HepG2 (cell line): Measurements from ENCODE around the gene ST3GAL2. TPM values are rescaled to one million over a fixed set of nuclear protein-coding genes. Genes with fewer than 3 reads are reported as not detected.

ENCODE experiments used
- ATM ChIP-seq: fragments of 450-650 bp; IDR thresholded peaks from 2 replicates; pipeline ENCODE4 v1.7.1; 2017; ENCODE audit warnings: mild to moderate bottlenecking, borderline replicate concordance
- BCL6 ChIP-seq: IDR thresholded peaks from 2 replicates; pipeline ENCODE4 v1.6.1; 2016; ENCODE audit warnings: missing genetic modification reagents, missing compliant biosample characterization
- CAMTA2 ChIP-seq: sonication (generic); formaldehyde crosslinking; IDR thresholded peaks from 2 replicates; pipeline ENCODE4 v1.4.0; 2020; ENCODE audit warnings: mild to moderate bottlenecking, missing genetic modification reagents, borderline replicate concordance
- DNMT1 ChIP-seq: sonication (generic); formaldehyde crosslinking; IDR thresholded peaks from 2 replicates; pipeline ENCODE4 v1.5.1; 2020; ENCODE audit warnings: mild to moderate bottlenecking, missing genetic modification reagents
- FOXA3 ChIP-seq: IDR thresholded peaks from 2 replicates; pipeline ENCODE4 v1.6.1; 2016; ENCODE audit warnings: missing genetic modification reagents, missing compliant biosample characterization
- HDAC1 ChIP-seq: sonication (generic); formaldehyde crosslinking; IDR thresholded peaks from 2 replicates; pipeline ENCODE4 v1.5.1; 2020; ENCODE audit warnings: mild to moderate bottlenecking, missing genetic modification reagents
- MYNN ChIP-seq: sonication (generic); formaldehyde crosslinking; IDR thresholded peaks from 2 replicates; pipeline ENCODE4 v1.4.0; 2020; ENCODE audit warnings: mild to moderate bottlenecking, low read depth, missing genetic modification reagents
- PCBP2 ChIP-seq: fragments of 200-400 bp; formaldehyde crosslinking; optimal IDR thresholded peaks from 2 replicates; pipeline ENCODE3; 2018; ENCODE audit warnings: low read length, low read depth; ENCODE audit not compliant: poor library complexity, severe bottlenecking
- SIN3A ChIP-seq: IDR thresholded peaks from 2 replicates; pipeline ENCODE4 v1.6.1; 2011; ENCODE audit warnings: low read depth, mild to moderate bottlenecking, control low read depth, low read length, borderline replicate concordance
- SPEN ChIP-seq: sonication (generic); formaldehyde crosslinking; IDR thresholded peaks from 2 replicates; pipeline ENCODE4 v1.5.1; 2020; ENCODE audit warnings: low read depth, mild to moderate bottlenecking, missing genetic modification reagents
- SSRP1 ChIP-seq: IDR thresholded peaks from 2 replicates; pipeline ENCODE4 v1.6.1; 2016; ENCODE audit warnings: control low read depth
- ZFAT ChIP-seq: sonication (generic); formaldehyde crosslinking; conservative IDR thresholded peaks from 2 replicates; pipeline ENCODE4 v1.8.1; 2023; ENCODE audit warnings: missing genetic modification reagents, inconsistent platforms
- ZNF264 ChIP-seq: sonication (generic); formaldehyde crosslinking; IDR thresholded peaks from 2 replicates; pipeline ENCODE4 v1.4.0; 2020; ENCODE audit warnings: missing genetic modification reagents
- ZNF484 ChIP-seq: sonication (generic); formaldehyde crosslinking; IDR thresholded peaks from 2 replicates; pipeline ENCODE4 v1.5.1; 2020; ENCODE audit warnings: mild to moderate bottlenecking, low read depth, missing genetic modification reagents, borderline replicate concordance
- ZNF513 ChIP-seq: sonication (generic); formaldehyde crosslinking; conservative IDR thresholded peaks from 2 replicates; pipeline ENCODE4 v1.5.0; 2020; ENCODE audit warnings: missing genetic modification reagents
- ZNF569 ChIP-seq: sonication (generic); formaldehyde crosslinking; IDR thresholded peaks from 2 replicates; pipeline ENCODE4 v1.5.0; 2020; ENCODE audit warnings: mild to moderate bottlenecking, missing genetic modification reagents, moderate library complexity, borderline replicate concordance
- ZNF687 ChIP-seq: sonication (generic); formaldehyde crosslinking; IDR thresholded peaks from 2 replicates; pipeline ENCODE4 v1.5.1; 2020; ENCODE audit warnings: mild to moderate bottlenecking, missing genetic modification reagents, moderate library complexity
- ZSCAN31 ChIP-seq: sonication (generic); formaldehyde crosslinking; IDR thresholded peaks from 2 replicates; pipeline ENCODE4 v1.5.0; 2020; ENCODE audit warnings: low read depth, mild to moderate bottlenecking, missing genetic modification reagents
- polyA plus RNA-seq, 8 experiments: library from polyadenylated mRNA; depleted of rRNA in 3 of 8; stranded (reverse) in 7 of 8; unstranded in 1 of 8; fragments of >200 nt; fragmentation: Illumina TruSeq in 4 of 8; extraction: Trizol in 4 of 8; gene quantifications; 2 replicates each; pipeline versions ENCODE4 v1.2.1 to v1.2.3, GENCODE V29; 2011 to 2016; ENCODE audit warnings: low read depth in 4 of 8, missing spikeins in 1 of 8, mixed read lengths in 1 of 8; ENCODE audit not compliant: insufficient read depth in 1 of 8
- total RNA-seq, 5 experiments: library from RNA; depleted of rRNA; stranded (reverse); fragments of >200 nt; fragmentation: Illumina TruSeq; extraction: Trizol; gene quantifications; 2 replicates each; pipeline ENCODE4 v1.2.3, GENCODE V29; 2016; ENCODE audit warnings: low read depth in 1 of 5
- TF ChIP-seq, protein P1 (sequence below): sonication (generic); formaldehyde crosslinking; IDR thresholded peaks from 2 replicates; pipeline ENCODE4 v1.4.0; 2020; ENCODE audit warnings: mild to moderate bottlenecking, missing genetic modification reagents
- TF ChIP-seq, protein P2 (sequence below): sonication (generic); formaldehyde crosslinking; IDR thresholded peaks from 2 replicates; pipeline ENCODE4 v1.5.0; 2020; ENCODE audit warnings: mild to moderate bottlenecking, missing genetic modification reagents, moderate library complexity

Gene ST3GAL2
- total and polyA plus RNA-seq, 2 of the 13 experiments (the other 11 are each of a cell fraction or from before 2014, with no cell fraction given) = 16.3 to 24.9 TPM

DNA sequence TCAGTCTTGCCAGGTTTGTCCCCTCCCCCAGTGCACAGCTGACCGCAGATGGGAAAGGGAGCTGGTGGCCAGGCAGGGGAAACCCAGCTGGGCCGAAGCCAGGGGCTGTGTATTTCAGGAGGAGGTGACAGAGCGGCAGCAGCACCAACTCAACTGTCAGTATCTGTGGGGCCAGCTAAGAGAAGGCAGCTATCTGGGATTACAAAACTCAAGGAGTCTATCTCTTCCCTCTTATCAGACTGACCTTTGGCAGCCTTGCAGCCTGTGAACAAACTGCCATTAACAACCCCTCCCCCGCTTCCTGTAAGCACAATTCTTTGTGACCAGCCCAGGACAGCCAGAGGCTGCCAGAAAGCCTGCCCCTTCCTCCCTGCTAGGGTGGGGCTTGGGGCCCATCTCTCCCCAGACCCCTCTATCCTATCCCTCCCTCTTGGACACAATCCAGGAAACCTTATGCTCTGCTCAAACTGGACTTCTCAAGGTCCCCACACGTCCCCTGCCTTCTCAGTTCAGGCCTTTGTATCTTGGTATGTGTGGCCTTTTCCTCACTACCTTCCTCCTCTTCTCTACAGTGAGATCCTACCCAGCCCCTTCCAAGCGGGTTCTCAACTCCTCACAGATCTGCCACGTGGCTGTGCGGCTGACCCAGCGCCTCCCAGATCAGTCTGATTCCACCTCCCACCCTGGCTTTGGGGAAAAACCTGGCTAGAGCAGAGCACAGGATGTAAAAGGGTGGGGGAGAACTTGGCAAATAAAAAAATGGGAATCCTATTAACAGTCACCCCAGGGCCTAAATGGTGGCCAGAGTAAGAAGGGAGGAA is 10.5 kb downstream of the ST3GAL2 start (continued):
- TF ChIP-seq MYNN (CRISPR knock-in tag) (no peak), BCL6 (peak; percentile 88), ZNF484 (CRISPR knock-in tag) (no peak), ZNF687 (CRISPR knock-in tag) (peak; percentile 91), ZSCAN31 (CRISPR knock-in tag) (peak; percentile 94; the same call in 1 of the 2 replicates), ZFAT (CRISPR knock-in tag) (no peak), ATM (no peak), CAMTA2 (CRISPR knock-in tag) (0 out of 2 replicates have a peak, but pooled peaks have one; percentile 40), ZNF513 (CRISPR knock-in tag) (no peak), HDAC1 (CRISPR knock-in tag) (peak; percentile 90), SPEN (no peak; the same call in 1 of the 2 replicates), ZNF569 (CRISPR knock-in tag) (no peak), PCBP2 (no peak), ZNF264 (CRISPR knock-in tag) (peak; percentile 98), SIN3A (peak; percentile 88; the same call in 1 of the 2 replicates), FOXA3 (CRISPR knock-in tag) (peak; percentile 86), DNMT1 (CRISPR knock-in tag) (0 out of 2 replicates have a peak, but pooled peaks have one; percentile 25), SSRP1 (CRISPR knock-in tag) (no peak; the same call in none of the 2 replicates)
- TF ChIP-seq, protein P1, sequence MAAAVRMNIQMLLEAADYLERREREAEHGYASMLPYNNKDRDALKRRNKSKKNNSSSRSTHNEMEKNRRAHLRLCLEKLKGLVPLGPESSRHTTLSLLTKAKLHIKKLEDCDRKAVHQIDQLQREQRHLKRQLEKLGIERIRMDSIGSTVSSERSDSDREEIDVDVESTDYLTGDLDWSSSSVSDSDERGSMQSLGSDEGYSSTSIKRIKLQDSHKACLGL = no peak; the same call in 1 of the 2 replicates
- TF ChIP-seq, protein P2, sequence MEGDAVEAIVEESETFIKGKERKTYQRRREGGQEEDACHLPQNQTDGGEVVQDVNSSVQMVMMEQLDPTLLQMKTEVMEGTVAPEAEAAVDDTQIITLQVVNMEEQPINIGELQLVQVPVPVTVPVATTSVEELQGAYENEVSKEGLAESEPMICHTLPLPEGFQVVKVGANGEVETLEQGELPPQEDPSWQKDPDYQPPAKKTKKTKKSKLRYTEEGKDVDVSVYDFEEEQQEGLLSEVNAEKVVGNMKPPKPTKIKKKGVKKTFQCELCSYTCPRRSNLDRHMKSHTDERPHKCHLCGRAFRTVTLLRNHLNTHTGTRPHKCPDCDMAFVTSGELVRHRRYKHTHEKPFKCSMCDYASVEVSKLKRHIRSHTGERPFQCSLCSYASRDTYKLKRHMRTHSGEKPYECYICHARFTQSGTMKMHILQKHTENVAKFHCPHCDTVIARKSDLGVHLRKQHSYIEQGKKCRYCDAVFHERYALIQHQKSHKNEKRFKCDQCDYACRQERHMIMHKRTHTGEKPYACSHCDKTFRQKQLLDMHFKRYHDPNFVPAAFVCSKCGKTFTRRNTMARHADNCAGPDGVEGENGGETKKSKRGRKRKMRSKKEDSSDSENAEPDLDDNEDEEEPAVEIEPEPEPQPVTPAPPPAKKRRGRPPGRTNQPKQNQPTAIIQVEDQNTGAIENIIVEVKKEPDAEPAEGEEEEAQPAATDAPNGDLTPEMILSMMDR (CRISPR knock-in tag) = no peak
